Cardiac muscle cell (in vitro differentiated cells and primary cell): ENCODE results near the gene SGPP2. TPM values are rescaled to one million over a fixed set of nuclear protein-coding genes. Genes with fewer than 3 reads are reported as not detected.

Experiments
- DNase-seq, 2 donors: peaks; one replicate each; pipeline versions ENCODE4 v3.0.0 to v3.0.0-alpha.2; 2010 to 2017; ENCODE audit warnings: low read depth in 1 of 2, low spot score in 1 of 2
- H3K27ac ChIP-seq: fragments of 200-600 bp; sonication (generic); 2 replicates; pipeline ENCODE4 v1.5.1; 2016
- H3K27me3 ChIP-seq: fragments of 200-600 bp; sonication (generic); 2 replicates; pipeline ENCODE4 v1.6.0; 2016; ENCODE audit warnings: control low read depth
- H3K36me3 ChIP-seq: fragments of 200-600 bp; sonication (generic); 2 replicates; pipeline ENCODE4 v1.5.1; 2016; ENCODE audit warnings: control low read depth
- H3K4me1 ChIP-seq: fragments of 200-600 bp; sonication (generic); 2 replicates; pipeline ENCODE4 v1.8.1; 2017; ENCODE audit warnings: low read depth, mild to moderate bottlenecking, mixed run types
- H3K4me3 ChIP-seq: fragments of 200-600 bp; sonication (generic); 2 replicates; pipeline ENCODE4 v1.5.1; 2016; ENCODE audit warnings: mild to moderate bottlenecking
- H3K9me3 ChIP-seq: fragments of 200-600 bp; sonication (generic); 2 replicates; pipeline ENCODE4 v1.5.1; 2017; ENCODE audit warnings: low read depth, mild to moderate bottlenecking, control low read depth
- CTCF ChIP-seq: IDR thresholded peaks from 2 replicates; pipeline ENCODE4 v1.5.1; 2012; ENCODE audit warnings: low read depth, mild to moderate bottlenecking, low read length
- polyA plus RNA-seq: library from polyadenylated mRNA; unstranded; fragments of >200 nt; fragmentation: Nextera tagmentation; extraction: Ambion mirVana; gene quantifications from 2 replicates; pipeline ENCODE4 v1.2.1, GENCODE V29; 2016
- total RNA-seq: library from RNA; depleted of rRNA; stranded (reverse); fragments of >200 nt; gene quantifications from 2 replicates; pipeline ENCODE4 v1.2.3, GENCODE V29; 2016

SGPP2 gene
- total and polyA plus RNA-seq, 2 experiments from 2014 or later = 11.6 to 44.6 TPM

- Histone ChIP-seq H3K27ac (no peak overlapping the region), H3K4me3 (no peak overlapping the region), H3K9me3 (no peaks in the 10 kb centered on the region), H3K27me3 (no peaks in the 10 kb centered on the region), H3K36me3 (no peaks in the 10 kb centered on the region), H3K4me1 (peaks cover 21% of the 10 kb centered on the region)
- TF ChIP-seq CTCF = no peak
- DNase-seq = no peak
Observed at GRCh38 chr2:222436040-222436413, 11.7 kb downstream of the SGPP2 start.

- Histone ChIP-seq H3K36me3 (no peaks in the 10 kb centered on the region), H3K27ac (peak overlapping the region; percentile 12), H3K27me3 (no peaks in the 10 kb centered on the region), H3K4me3 (no peak overlapping the region), H3K4me1 (peaks cover 8% of the 10 kb centered on the region), H3K9me3 (no peaks in the 10 kb centered on the region)
- no peak for TF ChIP-seq CTCF
- peak in 1 of 2 donors; percentile 25 for DNase-seq
Observed at GRCh38 chr2:222439692-222440091, 15.3 kb downstream of the SGPP2 start.

GRCh38 chr2:222440673-222441422 is 16.5 kb downstream of the SGPP2 start:
- Histone ChIP-seq H3K36me3 (no peaks in the 10 kb centered on the region), H3K4me3 (no peak overlapping the region), H3K27ac (no peak overlapping the region), H3K4me1 (peaks cover 8% of the 10 kb centered on the region), H3K9me3 (no peaks in the 10 kb centered on the region), H3K27me3 (no peaks in the 10 kb centered on the region)
- TF ChIP-seq CTCF = no peak
- peak in 1 of 2 donors; percentile 81 for DNase-seq

GRCh38 chr2:222442665-222443064 is 18.3 kb downstream of the SGPP2 start:
- no peaks in the 10 kb centered on the region for H3K27me3 ChIP-seq
- TF ChIP-seq CTCF = no peak
- H3K36me3 ChIP-seq = no peaks in the 10 kb centered on the region
- no peak overlapping the region for H3K4me3 ChIP-seq
- peaks cover 8% of the 10 kb centered on the region for H3K4me1 ChIP-seq
- no peak for DNase-seq
- no peak overlapping the region for H3K27ac ChIP-seq
- no peaks in the 10 kb centered on the region for H3K9me3 ChIP-seq

- Histone ChIP-seq H3K27me3 (no peaks in the 10 kb centered on the region), H3K27ac (no peak overlapping the region), H3K4me3 (no peak overlapping the region), H3K4me1 (peaks cover 8% of the 10 kb centered on the region), H3K9me3 (no peaks in the 10 kb centered on the region), H3K36me3 (no peaks in the 10 kb centered on the region)
- no peak for TF ChIP-seq CTCF
- no peak for DNase-seq
Observed at GRCh38 chr2:222445227-222445626, 20.9 kb downstream of the SGPP2 start.
